ENCODE measurements around the gene ANO6.

The ANO6 gene

DNA sequence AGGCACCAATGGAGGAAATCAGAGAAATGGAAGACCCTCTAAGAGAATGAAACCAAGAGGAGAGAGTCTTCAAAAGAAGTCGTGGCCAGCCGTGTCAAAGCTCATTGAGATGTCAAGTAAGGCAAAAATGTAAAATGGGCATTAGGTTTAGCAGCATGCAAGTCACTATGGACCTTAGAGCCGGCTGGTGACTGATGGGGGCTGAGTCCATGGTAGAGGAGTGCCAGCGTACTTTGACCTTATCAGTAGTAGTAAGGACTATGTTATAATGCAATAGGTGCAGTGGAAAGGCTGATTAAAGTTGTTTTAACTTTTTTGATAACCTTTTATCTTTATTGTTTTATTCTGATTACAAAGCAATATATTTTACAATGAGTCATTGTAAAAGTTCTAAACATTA lies 66.5 kb downstream of the ANO6 start:
- no peak for DNase-seq (ENCODE audit: low spot score)
- in situ Hi-C loops (cut with MboI; ENCODE audit: low sequenced_read_pairs, unreplicated experiment) = no loop called here

DNA sequence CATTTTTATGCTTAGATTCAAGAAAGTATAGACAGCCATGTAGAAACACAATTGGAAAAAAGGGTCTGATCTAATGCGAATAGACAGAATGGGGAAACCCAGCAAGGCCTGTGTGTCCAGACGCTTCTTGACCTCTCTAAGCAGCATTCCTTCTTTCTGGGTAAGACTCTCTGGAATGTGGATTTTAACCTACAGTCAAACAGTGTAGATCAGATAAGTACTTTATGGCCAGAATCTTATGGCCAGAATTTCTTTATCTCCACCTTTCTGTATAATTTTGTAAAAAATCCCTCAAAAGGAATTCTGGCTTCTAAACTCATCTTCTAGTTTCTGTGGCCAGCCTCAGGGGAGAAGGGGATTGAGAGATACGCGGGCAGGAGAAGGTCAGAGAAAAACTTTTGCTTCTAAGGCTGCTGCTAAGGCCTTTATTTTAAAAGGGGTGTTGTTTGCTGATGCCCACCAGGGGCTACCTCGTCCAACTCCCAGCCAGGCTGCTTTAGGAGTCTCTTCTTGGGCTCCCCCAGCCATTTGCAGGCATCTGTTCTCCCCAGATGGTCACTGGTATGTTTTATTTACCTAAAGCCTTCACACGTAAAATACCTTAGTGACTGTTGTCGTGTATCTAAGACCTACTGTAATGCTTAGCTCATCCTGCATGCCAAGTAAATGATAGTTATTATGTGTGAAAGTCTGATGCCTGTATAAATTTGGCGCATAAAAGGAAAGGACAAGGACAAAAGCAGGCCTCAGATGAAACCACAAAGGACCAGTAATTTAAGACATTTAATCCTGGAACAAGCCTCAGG lies 68.4 kb downstream of the ANO6 start:
- in situ Hi-C loops (cut with MboI; ENCODE audit: low sequenced_read_pairs, unreplicated experiment) = no loop called here
- TF ChIP-seq, protein P1, sequence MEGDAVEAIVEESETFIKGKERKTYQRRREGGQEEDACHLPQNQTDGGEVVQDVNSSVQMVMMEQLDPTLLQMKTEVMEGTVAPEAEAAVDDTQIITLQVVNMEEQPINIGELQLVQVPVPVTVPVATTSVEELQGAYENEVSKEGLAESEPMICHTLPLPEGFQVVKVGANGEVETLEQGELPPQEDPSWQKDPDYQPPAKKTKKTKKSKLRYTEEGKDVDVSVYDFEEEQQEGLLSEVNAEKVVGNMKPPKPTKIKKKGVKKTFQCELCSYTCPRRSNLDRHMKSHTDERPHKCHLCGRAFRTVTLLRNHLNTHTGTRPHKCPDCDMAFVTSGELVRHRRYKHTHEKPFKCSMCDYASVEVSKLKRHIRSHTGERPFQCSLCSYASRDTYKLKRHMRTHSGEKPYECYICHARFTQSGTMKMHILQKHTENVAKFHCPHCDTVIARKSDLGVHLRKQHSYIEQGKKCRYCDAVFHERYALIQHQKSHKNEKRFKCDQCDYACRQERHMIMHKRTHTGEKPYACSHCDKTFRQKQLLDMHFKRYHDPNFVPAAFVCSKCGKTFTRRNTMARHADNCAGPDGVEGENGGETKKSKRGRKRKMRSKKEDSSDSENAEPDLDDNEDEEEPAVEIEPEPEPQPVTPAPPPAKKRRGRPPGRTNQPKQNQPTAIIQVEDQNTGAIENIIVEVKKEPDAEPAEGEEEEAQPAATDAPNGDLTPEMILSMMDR (IDR thresholded peaks at IDR 0.05; ENCODE audit: borderline replicate concordance, control extremely low read depth, extremely low read depth, insufficient read depth, missing control alignments) = no peak
- no peak for DNase-seq (ENCODE audit: low spot score)

More for the DNA sequence above, 66.5 kb downstream of the ANO6 start:
- TF ChIP-seq, protein P1 (IDR thresholded peaks at IDR 0.05; ENCODE audit: borderline replicate concordance, control extremely low read depth, extremely low read depth, insufficient read depth, missing control alignments) = no peak

DNA sequence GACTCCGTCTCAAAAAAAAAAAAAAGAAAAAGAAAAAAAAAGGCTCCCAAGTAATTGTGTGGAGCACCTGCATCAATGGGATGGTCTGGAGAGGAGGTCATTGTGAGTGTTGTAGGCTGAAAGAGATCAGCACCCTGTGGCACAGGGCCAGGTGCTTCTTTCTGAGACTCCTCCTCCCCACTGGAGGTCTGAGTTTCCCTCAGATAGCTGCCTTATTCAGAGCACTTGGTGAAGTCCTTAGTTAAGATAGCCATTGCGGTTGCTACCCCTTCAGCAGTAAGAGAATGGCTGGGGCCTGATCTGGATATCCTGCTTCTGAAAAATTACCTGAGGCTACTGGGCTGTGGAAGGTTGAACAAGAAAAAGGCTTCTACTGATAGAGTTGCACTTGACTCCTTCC lies 69.8 kb downstream of the ANO6 start:
- TF ChIP-seq, protein P1 (IDR thresholded peaks at IDR 0.05; ENCODE audit: borderline replicate concordance, control extremely low read depth, extremely low read depth, insufficient read depth, missing control alignments) = no peak
- in situ Hi-C loops (cut with MboI; ENCODE audit: low sequenced_read_pairs, unreplicated experiment) = no loop called here
- DNase-seq (ENCODE audit: low spot score) = no peak

DNA sequence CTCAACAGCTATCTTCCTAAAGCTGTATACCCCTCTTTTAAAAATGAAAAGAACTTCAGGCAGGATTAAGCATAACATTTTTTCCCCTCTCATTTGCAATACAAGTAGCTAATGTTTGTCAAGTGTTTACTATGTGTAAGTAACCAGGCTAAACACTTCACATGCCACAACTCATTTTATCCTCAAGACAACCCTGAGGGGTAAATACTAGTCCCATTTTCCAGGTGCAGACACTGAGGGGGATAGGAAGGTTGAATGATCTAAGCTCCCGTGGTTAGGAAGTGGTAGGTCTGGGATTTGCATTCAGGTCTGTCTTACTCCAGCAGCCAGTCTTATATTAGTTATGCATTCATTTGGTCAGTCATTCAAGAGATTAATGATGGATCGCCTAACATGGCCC lies 70.7 kb downstream of the ANO6 start:
- DNase-seq (ENCODE audit: low spot score) = no peak
- TF ChIP-seq, protein P1 (IDR thresholded peaks at IDR 0.05; ENCODE audit: borderline replicate concordance, control extremely low read depth, extremely low read depth, insufficient read depth, missing control alignments) = no peak
- in situ Hi-C loops (cut with MboI; ENCODE audit: low sequenced_read_pairs, unreplicated experiment) = no loop called here

DNA sequence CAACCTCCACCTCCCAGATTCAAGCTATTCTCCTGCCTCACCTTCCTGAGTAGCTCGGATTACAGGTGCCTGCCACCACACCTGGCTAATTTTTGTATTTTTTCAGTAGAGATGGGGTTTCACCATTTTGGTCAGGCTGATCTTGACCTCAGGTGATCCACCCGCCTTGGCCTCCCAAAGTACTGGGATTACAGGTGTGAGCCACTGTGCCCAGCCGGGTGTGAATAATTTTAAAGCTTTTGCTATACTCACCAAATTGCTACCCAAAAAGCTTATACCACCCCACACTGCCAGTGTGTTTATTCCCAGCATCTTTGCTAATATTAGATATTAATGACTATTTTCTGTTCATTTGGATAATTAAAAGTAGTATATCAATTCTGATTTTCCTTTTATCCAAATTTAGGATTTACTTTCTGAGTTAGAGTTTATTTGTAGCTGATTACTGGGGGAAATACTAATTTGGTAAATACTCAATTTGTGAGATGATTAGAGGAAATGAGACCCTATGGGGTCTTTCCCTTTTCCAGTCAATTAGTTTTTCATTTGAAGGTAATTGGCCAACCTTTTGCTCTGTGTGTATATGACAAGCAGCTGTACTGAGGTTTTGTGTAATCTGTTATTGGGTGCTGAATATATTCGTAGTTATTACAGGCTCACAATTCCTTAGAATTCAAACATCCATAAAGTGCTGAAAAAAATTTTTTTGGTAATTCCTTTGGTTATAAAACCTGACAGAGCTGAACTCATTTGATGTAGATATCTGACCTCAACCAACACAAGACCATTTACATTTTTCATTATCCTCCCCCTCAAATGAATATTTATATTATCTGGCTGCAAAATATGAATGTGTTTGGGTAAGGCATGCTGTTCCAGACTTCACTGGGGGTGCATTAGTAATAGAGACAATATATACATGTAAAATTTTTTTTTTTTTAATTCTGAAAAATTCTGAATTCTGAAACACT lies 73.6 kb downstream of the ANO6 start:
- TF ChIP-seq, protein P1 (IDR thresholded peaks at IDR 0.05; ENCODE audit: borderline replicate concordance, control extremely low read depth, extremely low read depth, insufficient read depth, missing control alignments) = no peak
- DNase-seq (ENCODE audit: low spot score) = no peak
- in situ Hi-C loops (cut with MboI; ENCODE audit: low sequenced_read_pairs, unreplicated experiment) = no loop called here

DNA sequence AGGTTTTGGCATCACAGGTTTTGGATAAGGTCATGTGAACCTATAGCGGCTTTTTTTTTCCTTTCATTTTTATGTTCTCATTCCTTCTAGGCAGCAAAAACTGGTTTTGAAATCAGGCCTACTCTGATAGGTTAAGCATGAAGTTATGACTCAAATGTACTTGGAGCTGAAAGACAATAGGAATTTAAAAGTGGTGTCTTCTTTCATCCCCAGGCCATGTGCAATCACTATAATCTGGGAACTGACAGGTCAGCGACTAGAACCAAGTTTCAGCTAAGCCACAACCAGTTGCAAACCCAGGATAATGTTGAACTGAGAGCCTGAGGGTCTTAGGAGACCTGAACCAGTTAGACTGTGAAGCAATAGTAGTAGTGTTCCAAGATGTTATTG lies 74.3 kb downstream of the ANO6 start:
- DNase-seq (ENCODE audit: low spot score) = no peak
- in situ Hi-C loops (cut with MboI; ENCODE audit: low sequenced_read_pairs, unreplicated experiment) = no loop called here
- TF ChIP-seq, protein P1 (IDR thresholded peaks at IDR 0.05; ENCODE audit: borderline replicate concordance, control extremely low read depth, extremely low read depth, insufficient read depth, missing control alignments) = no peak
